Spleen (tissue), 11 donors: ENCODE data around the gene PLA2G2F. TPM values are rescaled to one million over a fixed set of nuclear protein-coding genes. Genes with fewer than 3 reads are reported as not detected.

ENCODE experiments used
- DNase-seq: peaks from one replicate; pipeline ENCODE4 v3.0.0-alpha.2; 2020
- H3K27ac ChIP-seq, 8 donors: fragments of 200-600 bp; sonication (generic) in 7 of 8; 1 replicate in 4 of 8; 2 replicates in 4 of 8; pipeline versions ENCODE4 v1.5.0 to v1.8.0; 2016 to 2021; ENCODE audit warnings: inconsistent platforms in 4 of 8, mild to moderate bottlenecking in 4 of 8, moderate library complexity in 1 of 8
- H3K27me3 ChIP-seq, 7 donors: fragments of 200-600 bp; sonication (generic) in 6 of 7; replicated peaks in 1 of 7; 1 replicate in 4 of 7; 2 replicates in 3 of 7; pipeline versions ENCODE4 v1.5.0 to v1.8.0; 2016 to 2021; ENCODE audit warnings: inconsistent platforms in 3 of 7, mild to moderate bottlenecking in 1 of 7
- H3K36me3 ChIP-seq, 6 donors: fragments of 200-600 bp; sonication (generic) in 5 of 6; 1 replicate in 4 of 6; 2 replicates in 2 of 6; pipeline versions ENCODE4 v1.5.0 to v1.8.0; 2016 to 2021; ENCODE audit warnings: inconsistent platforms in 2 of 6
- H3K4me1 ChIP-seq, 6 donors: fragments of 200-600 bp; sonication (generic) in 5 of 6; 1 replicate in 3 of 6; 2 replicates in 3 of 6; pipeline versions ENCODE4 v1.5.0 to v1.8.0; 2016 to 2021; ENCODE audit warnings: inconsistent platforms in 3 of 6
- H3K4me3 ChIP-seq, 8 donors: fragments of 200-600 bp; sonication (generic) in 7 of 8; 1 replicate in 4 of 8; 2 replicates in 4 of 8; pipeline versions ENCODE4 v1.5.0 to v1.8.0; 2016 to 2021; ENCODE audit warnings: inconsistent platforms in 4 of 8, mild to moderate bottlenecking in 4 of 8, moderate library complexity in 2 of 8
- H3K9me3 ChIP-seq, 8 donors: fragments of 200-600 bp; sonication (generic) in 7 of 8; 1 replicate in 4 of 8; 2 replicates in 4 of 8; pipeline versions ENCODE4 v1.5.0 to v1.8.0; 2016 to 2021; ENCODE audit warnings: inconsistent platforms in 4 of 8
- CTCF ChIP-seq, 11 experiments: fragments of 200-600 bp in 7 of 11; fragments of 450-650 bp in 4 of 11; sonication (generic) in 4 of 11; IDR thresholded peaks in 8 of 11; conservative IDR thresholded peaks in 3 of 11; 1 replicate in 7 of 11; 2 replicates in 4 of 11; pipeline versions ENCODE4 v1.4.0 to v1.8.0; 2016 to 2021; ENCODE audit warnings: antibody characterized with exemption in 11 of 11, inconsistent platforms in 4 of 11, mild to moderate bottlenecking in 1 of 11
- POLR2A ChIP-seq, 3 donors: fragments of 450-650 bp; IDR thresholded peaks; one replicate each; pipeline ENCODE4 v1.5.1; 2017; ENCODE audit warnings: antibody characterized with exemption in 3 of 3, mild to moderate bottlenecking in 1 of 3
- POLR2AphosphoS5 ChIP-seq, 3 donors: sonication (generic); formaldehyde crosslinking; IDR thresholded peaks; one replicate each; pipeline ENCODE4 v1.5.1; 2017; ENCODE audit warnings: antibody characterized with exemption in 3 of 3
- WGBS, 5 donors: extraction: QIAGEN DNeasy Blood & Tissue Kit in 3 of 5; methylation state at CpG; one replicate each; pipeline versions ENCODE4 v1.1.5 to v1.1.7; 2013 to 2018; 5-methylcytosine and 5-hydroxymethylcytosine counted together
- intact Hi-C: fragments of 100-400 bp; cut with DNase I; formaldehyde crosslinking; loops from one replicate; pipeline ENCODE4 v1.15.0; 2023; ENCODE audit warnings: low total_unique reads
- polyA plus RNA-seq, 3 donors: library from polyadenylated mRNA; stranded (reverse); fragments of 200-250 nt; gene quantifications; one replicate each; pipeline ENCODE4 v1.2.1, GENCODE V29; 2013
- total RNA-seq, 7 donors: library from RNA; depleted of rRNA in 3 of 7; stranded (reverse); fragments of >200 nt in 3 of 7; fragmentation: NEBNext Ultra II Directional in 4 of 7; extraction: Animal tissue kit (Norgen Biotek cat#: 25700) in 4 of 7; gene quantifications; one replicate each; pipeline versions ENCODE4 v1.1.0 to v1.2.1, GENCODE V29; 2016 to 2021
- donor health status: healthy with polysubstance abuse.
- donor health status: DM: no; HTN: no; CAD: no; lungs with moderate emphysema.
- donor health status: DM: no; HTN: no; CAD: no.
- donor health status: Bipolar disorder and iron deficiency.
- donor health status: healthy.
- donor health status: DM: no; HTN: no; CAD: no.
- donor health status: DM: yes; HTN: yes; CAD: no.

PLA2G2F gene
- total and polyA plus RNA-seq, 10 donors = not detected

- DNase-seq = no peak
- intact Hi-C loops = no loop called here
- Histone ChIP-seq H3K4me1 (peaks cover 0 to 44% (median 22%) of the 10 kb centered on the region in 6 donors), H3K27ac (no peak overlapping the region), H3K4me3 (no peak overlapping the region), H3K9me3 (no peaks in the 10 kb centered on the region), H3K36me3 (no peaks in the 10 kb centered on the region), H3K27me3 (peaks cover 0 to 76% (median 22%) of the 10 kb centered on the region in 7 donors)
- WGBS, 5 donors = 53 to 69% (median 56%) methylated on average over 4 of the region's 4 CpGs
- no peak for TF ChIP-seq CTCF (IDR thresholded peaks at IDR 0.05 in 8 of 11, conservative IDR thresholded peaks at IDR 0.05 in 3 of 11)
- TF ChIP-seq POLR2AphosphoS5 (IDR thresholded peaks at IDR 0.05) = no peak
- TF ChIP-seq POLR2A (IDR thresholded peaks at IDR 0.05) = no peak
Measured at GRCh38 chr1:20187813-20188454, 48.8 kb downstream of the PLA2G2F start.

DNA sequence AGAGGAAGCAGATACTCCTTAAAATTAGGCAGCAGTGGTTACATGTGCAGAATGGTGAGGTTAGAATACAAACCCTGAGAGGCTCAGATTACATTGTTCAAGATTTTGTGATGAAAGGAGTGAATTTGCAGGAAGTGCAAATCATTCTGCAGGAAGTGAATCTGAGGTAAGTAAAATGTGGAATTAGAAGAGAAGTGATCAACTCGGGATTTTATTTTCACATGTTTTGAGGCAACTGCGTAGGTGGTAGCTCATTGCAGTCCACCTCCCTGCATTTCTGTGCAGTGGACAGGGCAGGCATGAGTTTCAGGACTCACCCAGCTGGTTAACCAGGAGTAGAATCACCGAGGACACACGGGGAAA, 49.3 kb downstream of the PLA2G2F start:
- Histone ChIP-seq H3K27ac (no peak overlapping the region), H3K36me3 (no peaks in the 10 kb centered on the region), H3K4me1 (peaks cover 0 to 44% (median 22%) of the 10 kb centered on the region in 6 donors), H3K9me3 (no peaks in the 10 kb centered on the region), H3K27me3 (peaks cover 0 to 77% (median 22%) of the 10 kb centered on the region in 7 donors), H3K4me3 (no peak overlapping the region)
- 50 to 65% (median 57%) methylated on average over 4 of the region's 4 CpGs for WGBS, 5 donors
- intact Hi-C loops = no loop called here
- DNase-seq = no peak
- TF ChIP-seq CTCF (IDR thresholded peaks at IDR 0.05 in 8 of 11, conservative IDR thresholded peaks at IDR 0.05 in 3 of 11) (no peak), POLR2AphosphoS5 (IDR thresholded peaks at IDR 0.05) (no peak), POLR2A (IDR thresholded peaks at IDR 0.05) (no peak)

DNA sequence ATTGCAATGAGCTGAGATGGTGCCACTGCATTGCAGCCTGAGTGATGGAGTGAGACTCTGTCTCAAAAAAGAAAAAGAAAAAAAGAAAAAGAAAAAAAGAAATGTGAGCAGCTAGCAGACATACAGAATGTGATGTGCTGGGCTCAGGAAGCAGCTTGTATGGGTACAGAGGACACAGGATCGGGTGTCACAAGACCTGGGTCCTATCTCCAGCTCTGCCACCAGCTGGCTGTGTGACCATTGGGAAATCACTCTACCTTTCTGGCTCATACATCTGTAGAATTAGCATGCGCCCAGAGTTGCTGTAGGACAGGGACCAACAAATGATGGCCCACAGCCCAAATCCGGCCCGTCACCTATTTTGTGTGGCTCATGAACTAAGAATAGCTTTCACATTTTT, 50.5 kb downstream of the PLA2G2F start:
- TF ChIP-seq POLR2A (IDR thresholded peaks at IDR 0.05) (no peak), CTCF (IDR thresholded peaks at IDR 0.05 in 8 of 11, conservative IDR thresholded peaks at IDR 0.05 in 3 of 11) (no peak), POLR2AphosphoS5 (IDR thresholded peaks at IDR 0.05) (no peak)
- DNase-seq = no peak
- 90 to 93% (median 92%) methylated on average over 4 of the region's 4 CpGs for WGBS, 5 donors
- no peaks in the 10 kb centered on the region for H3K36me3 ChIP-seq
- no peaks in the 10 kb centered on the region for H3K9me3 ChIP-seq
- no peak overlapping the region for H3K27ac ChIP-seq
- intact Hi-C loops = loop anchor here (5.0 kb wide), 1 partner anchor 87 kb away; no protein-coding TSS in a partner anchor
- no peak overlapping the region for H3K4me3 ChIP-seq
- peaks cover 2 to 42% (median 22%) of the 10 kb centered on the region in 6 donors for H3K4me1 ChIP-seq
- peaks cover 0 to 72% (median 22%) of the 10 kb centered on the region in 7 donors for H3K27me3 ChIP-seq

GRCh38 chr1:20190256-20191160, 51.4 kb downstream of the PLA2G2F start:
- Histone ChIP-seq H3K4me3 (no peak overlapping the region), H3K27ac (no peak overlapping the region), H3K9me3 (no peaks in the 10 kb centered on the region), H3K36me3 (no peaks in the 10 kb centered on the region), H3K4me1 (peaks cover 6 to 38% (median 20%) of the 10 kb centered on the region in 6 donors), H3K27me3 (peaks cover 0 to 64% (median 19%) of the 10 kb centered on the region in 7 donors)
- intact Hi-C loops = loop anchor here (5.0 kb wide), 1 partner anchor 88 kb away; no protein-coding TSS in a partner anchor
- no peak for TF ChIP-seq CTCF (IDR thresholded peaks at IDR 0.05 in 8 of 11, conservative IDR thresholded peaks at IDR 0.05 in 3 of 11)
- DNase-seq = no peak
- WGBS, 5 donors = 86 to 93% (median 88%) methylated on average over 19 of the region's 19 CpGs
